Esophagus squamous epithelium (tissue), 4 donors: ENCODE results near the gene MMP14.

Experiments
- CTCF ChIP-seq, 6 experiments: fragments of 450-650 bp in 4 of 6; fragments of 200-600 bp in 2 of 6; sonication (generic) in 2 of 6; IDR thresholded peaks; one replicate each; pipeline ENCODE4 v1.5.1; 2016 to 2019; ENCODE audit warnings: antibody characterized with exemption in 6 of 6, mild to moderate bottlenecking in 4 of 6, moderate library complexity in 4 of 6
- POLR2A ChIP-seq, 4 donors: fragments of 450-650 bp; IDR thresholded peaks; one replicate each; pipeline ENCODE4 v1.6.1; 2017; ENCODE audit warnings: antibody characterized with exemption in 4 of 4, mild to moderate bottlenecking in 4 of 4, moderate library complexity in 3 of 4

GRCh38 chr14:22824711-22825359 lies 11.6 kb upstream of the MMP14 start:
- no peak for TF ChIP-seq CTCF (IDR thresholded peaks at IDR 0.05)
- no peak for TF ChIP-seq POLR2A (IDR thresholded peaks at IDR 0.05)
